IMR-90 (cell line): ENCODE results near the gene AGMO. TPM values are rescaled to one million over a fixed set of nuclear protein-coding genes. Genes with fewer than 3 reads are reported as not detected.

Experiments
- ATAC-seq: fragments of 200-7000 bp; cut with Tn5 transposase; 2 replicates; pipeline ENCODE4 v1.9.1; 2020; ENCODE audit warnings: low read depth, mild to moderate bottlenecking, moderate library complexity
- BruUV-seq: library from RNA; stranded (reverse); fragments of 400-500 nt; replicated peaks from 2 replicates; lab custom pipeline; 2021; lab: Mats Ljungman, UMichigan
- CTCF ChIA-PET: fragments of 300-600 bp; formaldehyde crosslinking; extraction: SDS; loops from one replicate; lab custom pipeline; 2021; ENCODE audit warnings: antibody characterized with exemption; lab: Yijun Ruan, JAX
- POLR2A ChIA-PET: fragments of 300-600 bp; sonication (Branson Sonifier 250); formaldehyde crosslinking; loops from one replicate; lab custom pipeline; 2022; ENCODE audit warnings: antibody characterized with exemption; ENCODE audit not compliant: unreplicated experiment; lab: Charles Lee
- DNase-seq: peaks from one replicate; pipeline ENCODE4 v3.0.0; 2013
- H2AFZ ChIP-seq: replicated peaks from 2 replicates; pipeline ENCODE3; 2013; ENCODE audit warnings: low read length, mild to moderate bottlenecking; ENCODE audit not compliant: poor library complexity
- H2AK5ac ChIP-seq: 2 replicates; pipeline ENCODE4 v1.6.1; 2013; ENCODE audit warnings: low read depth, low read length, inconsistent platforms
- H2AK9ac ChIP-seq: replicated peaks from 2 replicates; pipeline ENCODE3; 2013; ENCODE audit warnings: mild to moderate bottlenecking, low read depth, low read length, moderate library complexity; ENCODE audit not compliant: poor library complexity
- H2BK120ac ChIP-seq: 2 replicates; pipeline ENCODE4 v1.6.1; 2013; ENCODE audit warnings: low read depth, low read length, inconsistent platforms
- H2BK15ac ChIP-seq: 3 replicates; pipeline ENCODE4 v1.6.1; 2013; ENCODE audit warnings: low read depth, low read length, inconsistent platforms
- H2BK20ac ChIP-seq: 2 replicates; pipeline ENCODE4 v1.6.1; 2013; ENCODE audit warnings: low read depth, mild to moderate bottlenecking, inconsistent platforms, low read length, moderate library complexity
- H2BK5ac ChIP-seq: 2 replicates; pipeline ENCODE4 v1.6.1; 2013; ENCODE audit warnings: mild to moderate bottlenecking, low read depth, low read length, inconsistent platforms; ENCODE audit not compliant: poor library complexity, severe bottlenecking
- H3K14ac ChIP-seq: replicated peaks from 2 replicates; pipeline ENCODE4 v1.6.1; 2013; ENCODE audit warnings: low read depth, low read length, inconsistent platforms
- H3K18ac ChIP-seq: 2 replicates; pipeline ENCODE4 v1.6.1; 2013; ENCODE audit warnings: low read depth, low read length, control low read depth
- H3K23ac ChIP-seq: 2 replicates; pipeline ENCODE4 v1.6.1; 2013; ENCODE audit warnings: low read depth, low read length, inconsistent platforms
- H3K27ac ChIP-seq: 2 replicates; pipeline ENCODE4 v1.5.1; 2013; ENCODE audit warnings: mild to moderate bottlenecking, control low read depth, low read length; ENCODE audit not compliant: insufficient read depth
- H3K27me3 ChIP-seq: 2 replicates; pipeline ENCODE4 v1.6.1; 2013; ENCODE audit warnings: low read length; ENCODE audit not compliant: control insufficient read depth, insufficient read depth
- H3K36me3 ChIP-seq: 2 replicates; pipeline ENCODE4 v1.6.1; 2013; ENCODE audit warnings: low read length, mixed read lengths; ENCODE audit not compliant: control insufficient read depth, insufficient read depth
- H3K4ac ChIP-seq: 2 replicates; pipeline ENCODE4 v1.6.1; 2013; ENCODE audit warnings: low read depth, low read length, inconsistent platforms
- H3K4me1 ChIP-seq: 2 replicates; pipeline ENCODE4 v1.6.1; 2013; ENCODE audit warnings: low read length, mixed read lengths; ENCODE audit not compliant: control insufficient read depth, insufficient read depth
- H3K4me2 ChIP-seq: 2 replicates; pipeline ENCODE4 v1.6.1; 2013; ENCODE audit warnings: low read depth, mild to moderate bottlenecking, control low read depth, low read length, moderate library complexity
- H3K4me3 ChIP-seq: 2 replicates; pipeline ENCODE4 v1.5.1; 2013; ENCODE audit warnings: low read depth, mild to moderate bottlenecking, control low read depth, low read length, moderate library complexity; ENCODE audit not compliant: insufficient read depth
- H3K56ac ChIP-seq: 2 replicates; pipeline ENCODE4 v1.6.1; 2013; ENCODE audit warnings: low read length, inconsistent platforms; ENCODE audit not compliant: insufficient read depth; ENCODE audit errors: extremely low read depth
- H3K79me1 ChIP-seq, 2 experiments: 2 replicates each; pipeline ENCODE4 v1.6.1; 2013; ENCODE audit warnings: low read length in 2 of 2, inconsistent platforms in 1 of 2, low read depth in 1 of 2
- H3K9ac ChIP-seq: 2 replicates; pipeline ENCODE4 v1.6.1; 2013; ENCODE audit warnings: low read depth, low read length, control low read depth
- H3K9me1 ChIP-seq: 2 replicates; pipeline ENCODE4 v1.6.1; 2013; ENCODE audit warnings: low read length, inconsistent platforms; ENCODE audit not compliant: insufficient read depth
- H3K9me3 ChIP-seq: 2 replicates; pipeline ENCODE4 v1.6.1; 2013; ENCODE audit warnings: low read length; ENCODE audit not compliant: control insufficient read depth, insufficient read depth
- H4K20me1 ChIP-seq: 2 replicates; pipeline ENCODE4 v1.6.1; 2013; ENCODE audit warnings: low read length, inconsistent platforms; ENCODE audit not compliant: insufficient read depth
- H4K5ac ChIP-seq: 2 replicates; pipeline ENCODE4 v1.6.1; 2013; ENCODE audit warnings: mild to moderate bottlenecking, low read depth, low read length, control low read depth
- H4K8ac ChIP-seq, 2 experiments: 2 replicates each; pipeline ENCODE4 v1.6.1; 2013; ENCODE audit warnings: low read depth in 2 of 2, low read length in 2 of 2, control low read depth in 1 of 2, inconsistent platforms in 1 of 2
- H4K91ac ChIP-seq: 2 replicates; pipeline ENCODE4 v1.6.1; 2013; ENCODE audit warnings: low read depth, low read length, inconsistent platforms; ENCODE audit not compliant: insufficient read depth
- CEBPB ChIP-seq: IDR thresholded peaks from 2 replicates; pipeline ENCODE4 v1.6.1; 2012; ENCODE audit warnings: low read depth, low read length, improper control_type of control experiment
- CHD1 ChIP-seq: IDR thresholded peaks from 2 replicates; pipeline ENCODE4 v1.6.1; 2012; ENCODE audit warnings: low read depth, low read length, improper control_type of control experiment
- CTCF ChIP-seq: conservative IDR thresholded peaks from 2 replicates; pipeline ENCODE4 v1.5.1; 2012; ENCODE audit warnings: mild to moderate bottlenecking, low read depth, low read length, improper control_type of control experiment
- ELK1 ChIP-seq: fragments of 150-350 bp; IDR thresholded peaks from 2 replicates; pipeline ENCODE4 v1.6.1; 2016; ENCODE audit warnings: low read depth, mild to moderate bottlenecking, low read length, moderate library complexity, borderline replicate concordance
- FOS ChIP-seq: fragments of 150-350 bp; IDR thresholded peaks from 2 replicates; pipeline ENCODE4 v1.6.1; 2016; ENCODE audit warnings: low read depth, low read length
- MAFK ChIP-seq: IDR thresholded peaks from 2 replicates; pipeline ENCODE4 v1.6.1; 2012; ENCODE audit warnings: low read depth, low read length, improper control_type of control experiment
- MAZ ChIP-seq: IDR thresholded peaks from 2 replicates; pipeline ENCODE4 v1.6.1; 2012; ENCODE audit warnings: low read depth, mild to moderate bottlenecking, low read length, improper control_type of control experiment, moderate library complexity, borderline replicate concordance
- POLR2A ChIP-seq: IDR thresholded peaks from 2 replicates; pipeline ENCODE4 v1.6.1; 2012; ENCODE audit warnings: mild to moderate bottlenecking, low read depth, low read length
- RAD21 ChIP-seq: IDR thresholded peaks from 2 replicates; pipeline ENCODE4 v1.6.1; 2012; ENCODE audit warnings: low read length, improper control_type of control experiment
- RCOR1 ChIP-seq: IDR thresholded peaks from 2 replicates; pipeline ENCODE4 v1.6.1; 2012; ENCODE audit warnings: mild to moderate bottlenecking, low read length, improper control_type of control experiment; ENCODE audit not compliant: insufficient replicate concordance
- RFX5 ChIP-seq: IDR thresholded peaks from 2 replicates; pipeline ENCODE4 v1.8.0; 2012; ENCODE audit warnings: low read depth, mild to moderate bottlenecking, low read length, moderate library complexity
- WGBS, 2 experiments: methylation state at CpG; one replicate each; pipeline versions ENCODE4 v1.1.5 to v1.1.7; 2013; ENCODE audit warnings: missing lambda C conversion rate in 2 of 2; ENCODE audit not compliant: insufficient read length in 1 of 2; ENCODE audit errors: extremely low coverage in 2 of 2; 5-methylcytosine and 5-hydroxymethylcytosine counted together
- dilution Hi-C: fragments of 300-500 bp; cut with HindIII; formaldehyde crosslinking; loops from one replicate; pipeline ENCODE4 v1.14.3; 2018; ENCODE audit warnings: low sequenced_read_pairs; ENCODE audit not compliant: unreplicated experiment
- in situ Hi-C: fragments of 300-500 bp; cut with MboI; formaldehyde crosslinking; loops from 3 replicates; pipeline ENCODE4 v1.14.3; 2019; ENCODE audit warnings: low sequenced_read_pairs, inconsistent platforms, mixed read lengths
- intact Hi-C: fragments of 100-400 bp; cut with micrococcal nuclease; formaldehyde crosslinking; loops from 2 replicates; pipeline ENCODE4 v1.10.0; 2022
- polyA plus RNA-seq, 3 experiments: library from polyadenylated mRNA; depleted of rRNA; stranded (reverse); fragments of >200 nt; gene quantifications; 2 replicates each; pipeline ENCODE4 v1.2.3, GENCODE V29; 2012; ENCODE audit warnings: low replicate concordance in 1 of 3
- total RNA-seq: library from RNA; depleted of rRNA; stranded (reverse); fragments of >200 nt; gene quantifications from 2 replicates; pipeline ENCODE4 v1.2.3, GENCODE V29; 2012

AGMO gene
- total and polyA plus RNA-seq, 2 of the 4 experiments (the other 2 are of a cell fraction), result not detected

- Histone ChIP-seq H4K5ac (no peak overlapping the region), H3K27ac (no peak overlapping the region), H3K4me3 (no peak overlapping the region), H2AFZ (no peak overlapping the region), H3K27me3 (no peaks in the 10 kb centered on the region), H2BK15ac (no peak overlapping the region), H4K20me1 (no peaks in the 10 kb centered on the region), H3K79me1 (no peaks in the 10 kb centered on the region), H2AK9ac (no peak overlapping the region), H3K18ac (no peak overlapping the region), H3K14ac (no peak overlapping the region), H4K91ac (no peak overlapping the region), H2AK5ac (no peak overlapping the region), H2BK120ac (no peak overlapping the region), H3K36me3 (no peaks in the 10 kb centered on the region), H3K9ac (no peak overlapping the region), H2BK5ac (no peak overlapping the region), H2BK20ac (no peak overlapping the region), H3K4me1 (no peaks in the 10 kb centered on the region), H3K9me3 (no peaks in the 10 kb centered on the region), H3K23ac (no peak overlapping the region), H3K9me1 (no peaks in the 10 kb centered on the region), H3K4me2 (no peak overlapping the region), H3K56ac (no peak overlapping the region), H3K4ac (no peak overlapping the region), H4K8ac (no peak overlapping the region)
- TF ChIP-seq MAZ (no peak), POLR2A (no peak), CTCF (no peak), RCOR1 (no peak), FOS (no peak), RAD21 (no peak), CHD1 (no peak), CEBPB (no peak), ELK1 (no peak), RFX5 (no peak), MAFK (no peak)
- ATAC-seq (no peak), DNase-seq (no peak)
- in situ Hi-C loops, result no loop called here
- WGBS, 2 experiments, result 72% methylated on average over 2 of the region's 5 CpGs; no CpG with 5 or more reads in 1 of the 2 experiments
- BruUV-seq, result no TSS peak
- dilution Hi-C loops, result no loop called here
- intact Hi-C loops, result no loop called here
- ChIA-PET CTCF (no interaction called here), POLR2A (no interaction called here)
Measured at GRCh38 chr7:15594461-15594860, 32.6 kb upstream of the AGMO start.
